GM21515 (cell line): ENCODE data around the gene B3GALT2.
A peak's percentile ranks its signal among the peaks of the same experiment; 100 is the strongest.

Source experiments
- ATAC-seq: cut with Tn5 transposase; IDR thresholded peaks from one replicate; pipeline ENCODE4 v1.9.1; 2021; ENCODE audit not compliant: unreplicated experiment

Gene B3GALT2

DNA sequence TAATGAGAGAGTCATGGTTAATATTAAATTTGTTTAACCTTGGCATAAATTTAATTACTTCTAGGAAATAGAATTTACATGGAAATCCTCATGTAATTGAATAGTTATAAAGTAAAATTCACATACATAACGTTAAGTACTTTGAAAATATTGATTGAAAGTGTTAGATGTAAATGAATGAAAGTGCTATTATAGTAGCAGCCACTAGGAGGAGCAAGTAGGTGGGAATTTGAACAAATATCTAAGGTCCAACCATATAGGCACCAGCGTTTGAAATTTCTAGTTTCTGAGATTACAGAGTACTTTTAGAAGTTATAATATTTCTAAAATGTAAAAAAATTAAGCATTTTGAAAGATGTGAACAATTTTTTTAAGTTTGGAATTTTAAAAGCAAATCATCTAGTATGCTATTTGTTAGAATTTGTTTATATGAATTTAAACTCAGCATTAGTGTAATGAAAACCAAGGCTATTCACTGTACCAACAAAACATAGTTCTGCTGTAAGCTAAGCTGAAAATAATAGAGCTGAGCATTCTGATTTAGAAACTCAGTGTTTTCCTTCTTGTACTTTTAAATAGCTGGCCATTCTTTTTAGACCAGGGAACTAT lies 3.3 kb downstream of the B3GALT2 start:
- ATAC-seq, result peak; percentile 66

DNA sequence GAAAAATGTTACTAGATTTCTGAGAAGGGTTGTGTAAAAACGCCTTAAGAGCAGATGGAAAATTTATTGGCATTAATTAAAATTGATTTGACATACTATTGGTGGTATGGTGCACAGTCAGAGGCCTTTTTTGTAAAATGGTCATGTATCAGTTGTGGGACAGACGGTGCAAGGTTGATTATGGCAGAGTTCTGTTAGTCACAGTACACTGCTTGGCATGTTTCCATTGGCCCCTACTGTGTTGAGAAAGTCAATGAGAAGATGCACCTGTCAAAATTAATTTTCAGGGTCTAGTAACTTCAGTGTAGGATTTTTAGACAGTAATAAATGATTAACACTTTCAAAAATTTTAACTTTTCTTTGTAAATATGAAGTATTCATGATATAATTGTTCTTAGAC lies 4.4 kb downstream of the B3GALT2 start:
- no peak for ATAC-seq

DNA sequence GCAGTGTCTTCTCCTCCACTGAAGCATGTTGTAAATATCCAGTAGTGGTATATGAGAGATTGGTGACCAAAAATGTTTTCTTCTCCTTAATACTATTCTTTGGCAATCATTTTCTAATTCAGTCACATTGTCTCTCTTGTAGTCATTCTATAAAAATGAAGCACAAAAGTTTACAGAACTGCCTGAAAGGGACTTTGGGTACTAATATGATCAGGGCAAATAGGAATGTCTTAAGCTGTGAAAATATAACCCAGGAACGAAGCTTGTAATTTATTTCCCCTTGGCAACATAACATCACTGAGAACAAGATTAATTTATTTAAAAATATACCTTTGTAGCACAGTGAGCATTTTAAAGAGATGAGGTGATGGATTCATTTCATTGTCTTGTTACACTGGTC lies 4.9 kb downstream of the B3GALT2 start:
- ATAC-seq, result no peak

DNA sequence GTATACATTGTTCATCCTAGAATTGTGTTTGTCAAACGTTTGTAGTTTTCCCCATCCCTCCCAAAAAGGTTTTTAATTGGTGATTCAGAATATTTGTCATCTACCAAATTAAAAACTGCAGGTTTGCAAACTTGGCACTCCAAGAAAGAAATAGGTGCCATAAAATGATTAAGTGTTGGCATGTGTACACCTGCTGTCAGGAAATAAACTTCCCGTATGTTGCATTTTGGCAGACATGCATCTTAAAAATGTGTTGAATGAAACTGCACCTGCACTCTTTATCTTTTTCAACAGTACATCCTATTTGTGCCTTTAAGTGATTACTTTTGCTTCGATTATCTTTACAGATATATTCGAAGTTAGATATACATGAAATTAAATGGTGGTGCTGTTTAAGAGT lies 7.3 kb downstream of the B3GALT2 start:
- no peak for ATAC-seq

DNA sequence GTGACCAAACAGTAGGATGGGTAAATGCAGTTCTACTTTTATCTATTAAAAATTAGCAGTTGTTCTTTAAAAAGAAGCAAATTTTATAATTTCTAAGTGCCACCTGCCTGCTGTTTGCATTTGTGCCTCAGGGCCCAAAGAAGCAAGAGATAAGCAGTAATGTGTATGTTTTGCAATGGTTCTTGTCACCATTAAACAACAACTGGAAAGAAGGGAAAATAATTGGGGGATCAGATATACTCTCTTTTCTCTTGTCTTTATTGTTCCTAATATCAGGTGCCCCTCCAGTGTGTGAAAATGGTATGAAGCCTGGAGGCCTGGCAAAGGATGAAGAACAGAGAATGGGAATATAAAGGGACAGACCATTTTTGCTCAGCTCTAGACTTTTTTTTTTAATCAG lies 9.6 kb downstream of the B3GALT2 start:
- no peak for ATAC-seq

DNA sequence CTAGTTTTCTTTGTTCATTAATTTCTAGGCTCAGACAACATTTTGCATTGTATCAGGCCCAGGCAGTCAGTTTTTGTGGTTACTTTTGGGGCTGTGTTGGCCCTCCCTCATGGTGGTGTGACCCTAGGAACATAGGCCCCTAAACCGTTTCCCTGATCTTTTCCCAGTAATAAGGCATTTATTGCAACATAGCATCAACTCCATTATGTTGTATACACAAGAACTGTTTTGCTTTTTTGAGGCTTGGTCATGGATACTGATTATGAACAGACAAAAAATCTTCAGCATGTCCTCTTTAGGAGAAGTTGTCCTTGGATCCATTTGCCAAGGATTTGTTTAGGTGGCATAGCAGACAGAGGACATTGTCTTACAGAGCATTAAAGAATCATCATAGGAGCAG lies 10.3 kb downstream of the B3GALT2 start:
- ATAC-seq, result no peak

DNA sequence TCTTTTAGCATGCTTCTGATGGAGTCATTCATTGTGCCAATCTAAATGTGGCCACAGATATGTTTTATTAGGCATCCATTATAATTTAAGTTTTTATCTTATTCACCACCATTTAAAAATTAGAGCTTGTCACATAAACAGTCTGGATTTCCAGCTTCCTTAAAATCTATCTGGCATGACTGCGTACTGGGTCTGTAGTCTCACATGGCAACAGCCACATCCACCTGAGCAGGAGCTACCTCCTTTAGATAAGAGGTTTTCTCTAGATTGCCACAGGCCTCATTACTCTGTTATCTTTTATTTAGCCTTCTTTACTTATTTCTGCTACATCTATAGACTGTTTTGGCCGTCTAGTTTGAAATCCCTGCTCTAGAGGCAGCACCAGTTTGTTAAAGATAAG lies 29.1 kb downstream of the B3GALT2 start:
- no peak for ATAC-seq

DNA sequence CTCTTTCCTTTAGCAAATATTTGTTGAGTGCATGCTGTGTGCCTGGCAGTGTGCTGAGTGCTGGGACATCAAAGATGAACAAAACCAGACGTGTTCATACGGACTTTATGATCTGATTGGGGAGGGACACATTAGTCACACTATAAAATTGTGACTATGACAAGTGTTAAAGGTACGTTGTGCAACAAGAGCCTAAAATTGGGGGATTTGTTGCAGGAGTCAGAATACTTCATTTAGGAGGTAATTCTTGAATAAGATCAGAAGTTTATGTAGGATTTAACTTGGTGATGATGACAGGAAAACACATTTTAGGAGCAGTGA lies 29.6 kb downstream of the B3GALT2 start:
- ATAC-seq, result no peak

DNA sequence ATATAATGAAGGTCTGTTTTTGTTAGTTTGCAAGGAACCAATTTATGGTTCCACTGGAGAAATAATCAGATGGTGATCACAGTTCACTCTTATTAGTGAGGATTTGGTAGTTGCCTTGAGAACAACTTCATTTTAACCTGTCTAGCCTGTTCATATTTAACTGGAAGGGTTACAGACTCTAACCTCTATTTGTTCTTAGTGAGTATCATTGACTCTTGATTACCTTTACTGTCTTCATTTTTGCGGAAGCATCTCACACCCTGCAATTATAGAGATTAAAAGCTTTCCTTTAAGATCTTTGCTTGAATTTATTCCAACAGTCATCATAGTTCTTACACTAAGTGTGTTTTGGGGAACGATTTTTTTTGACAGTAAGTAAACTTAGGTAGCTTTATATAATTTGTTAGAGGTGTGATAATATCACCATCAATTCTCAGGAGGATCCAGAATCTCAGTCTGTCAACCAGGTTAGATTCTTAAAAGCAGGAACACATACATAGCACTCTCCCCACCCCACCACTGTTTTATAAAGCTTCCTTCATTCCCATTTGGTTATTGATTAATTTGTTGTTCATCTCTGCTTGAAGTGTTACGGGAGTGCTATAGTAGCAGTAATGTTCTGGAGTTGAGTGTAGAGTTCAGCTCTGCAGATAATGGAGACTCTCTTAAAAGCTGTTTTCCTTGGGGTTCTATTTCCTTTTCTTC lies 30.1 kb downstream of the B3GALT2 start:
- no peak for ATAC-seq

DNA sequence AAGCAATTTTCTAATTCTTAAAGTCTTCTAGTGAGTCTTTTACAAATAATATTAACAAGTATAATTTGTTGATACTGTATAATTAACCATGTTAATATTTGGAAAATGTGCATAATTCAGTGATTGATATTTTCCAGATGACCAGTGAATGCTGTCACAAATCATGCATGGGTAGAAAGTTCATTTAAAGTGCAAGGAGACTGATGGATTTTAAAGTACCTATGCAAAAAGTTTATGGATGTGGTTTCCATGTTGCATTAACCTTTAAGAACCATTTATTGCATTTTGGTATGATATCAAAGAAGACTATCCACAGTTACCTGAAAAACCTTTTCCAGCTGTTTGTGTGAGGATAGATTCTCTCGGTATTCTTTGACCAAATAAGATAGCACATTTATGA lies 41.4 kb downstream of the B3GALT2 start:
- no peak for ATAC-seq

DNA sequence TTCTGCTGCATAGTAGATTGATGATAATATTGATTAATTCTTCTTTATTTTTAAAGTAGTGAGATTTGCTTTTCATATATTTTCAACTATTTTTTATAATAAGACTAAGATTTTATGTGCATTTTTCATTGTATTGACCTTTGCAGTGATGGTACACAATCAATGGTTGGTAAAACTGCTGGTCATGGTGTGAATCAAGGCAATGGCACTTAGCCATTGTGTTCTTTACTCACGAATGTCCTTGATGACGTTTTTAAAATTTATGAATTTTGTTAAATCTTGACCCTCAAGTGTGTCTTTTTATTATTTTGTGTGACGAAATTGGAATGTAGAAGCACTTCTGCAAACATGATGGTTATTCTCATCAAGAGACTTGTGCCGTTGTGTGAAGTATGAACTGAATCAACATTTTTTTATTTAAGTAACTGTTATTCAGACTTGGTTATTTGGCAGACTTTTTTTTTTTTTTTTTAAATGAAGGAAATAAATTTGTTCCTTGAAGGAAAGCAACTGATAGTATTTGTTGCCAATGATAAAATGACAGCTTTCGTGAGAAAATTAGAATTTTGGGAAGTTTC lies 42.0 kb downstream of the B3GALT2 start:
- no peak for ATAC-seq

DNA sequence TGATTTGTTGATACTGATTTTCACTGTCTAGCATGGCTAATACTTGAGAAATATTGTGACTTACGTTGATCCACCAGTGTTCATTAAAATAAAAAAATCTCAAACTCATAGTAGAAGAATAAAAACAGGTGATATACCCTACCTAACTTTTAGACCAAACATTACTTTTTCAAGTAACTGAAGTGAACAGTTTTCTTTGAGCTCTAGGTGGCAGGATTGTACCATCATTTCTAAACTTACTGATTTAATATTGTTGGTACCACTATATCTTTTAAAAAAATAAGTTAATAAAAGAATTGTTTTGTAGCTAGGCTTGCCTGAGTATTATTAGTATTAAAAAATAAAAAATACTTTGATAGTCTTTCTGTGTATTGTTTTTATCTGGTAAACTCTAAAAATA lies 43.1 kb downstream of the B3GALT2 start:
- ATAC-seq, result no peak

DNA sequence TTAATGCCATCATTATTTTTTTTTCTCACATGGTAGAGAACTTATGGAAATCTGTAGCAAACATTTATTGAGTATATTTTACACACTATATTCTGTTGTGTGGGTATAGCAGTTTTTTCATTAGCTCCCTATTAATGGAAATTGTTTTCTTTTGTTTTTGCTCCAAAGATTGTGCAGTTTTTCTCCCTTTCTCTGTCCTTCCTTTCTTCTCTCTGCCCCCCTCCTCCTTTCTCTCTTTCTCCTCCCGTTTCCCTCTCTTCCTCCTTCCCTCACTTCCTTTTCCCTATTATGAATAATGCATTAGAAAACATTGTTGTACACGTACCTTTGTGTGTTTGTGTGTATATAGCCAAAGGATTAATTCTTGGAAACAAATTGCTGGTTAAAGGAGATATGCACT lies 44.0 kb downstream of the B3GALT2 start:
- no peak for ATAC-seq

DNA sequence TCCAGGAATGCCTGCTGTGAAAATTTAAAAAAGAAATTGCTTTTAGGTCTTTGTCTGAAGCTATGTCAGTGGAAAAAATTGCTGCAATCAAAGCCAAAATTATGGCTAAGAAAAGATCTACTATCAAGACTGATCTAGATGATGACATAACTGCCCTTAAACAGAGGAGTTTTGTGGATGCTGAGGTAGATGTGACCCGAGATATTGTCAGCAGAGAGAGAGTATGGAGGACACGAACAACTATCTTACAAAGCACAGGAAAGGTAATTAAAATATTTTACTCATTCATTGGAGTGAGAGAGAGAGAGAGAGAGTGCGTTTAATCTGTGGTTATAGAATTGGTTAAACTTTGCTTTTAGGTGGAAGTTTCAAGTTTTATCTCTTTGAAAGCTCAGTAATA lies 44.6 kb downstream of the B3GALT2 start:
- ATAC-seq, result no peak

DNA sequence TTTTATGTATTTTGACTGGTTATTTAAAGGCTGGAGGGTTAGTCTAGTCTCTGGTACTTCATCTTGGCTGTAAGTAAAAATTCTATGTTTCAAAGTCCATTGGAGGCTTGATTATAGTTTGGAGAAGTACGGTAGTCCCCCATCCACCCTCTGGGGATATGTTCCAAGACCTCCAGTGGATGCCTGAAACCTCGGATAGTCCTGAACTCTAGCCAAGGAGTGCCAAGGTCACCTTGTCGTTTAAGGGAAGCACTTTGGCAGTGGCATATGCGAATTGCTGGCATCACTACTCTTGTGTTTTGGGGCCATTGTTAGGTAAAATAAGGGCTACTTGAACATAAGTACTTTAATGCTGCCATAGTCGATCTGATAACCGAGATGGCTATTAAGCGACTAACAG lies 46.2 kb downstream of the B3GALT2 start:
- ATAC-seq, result no peak

DNA sequence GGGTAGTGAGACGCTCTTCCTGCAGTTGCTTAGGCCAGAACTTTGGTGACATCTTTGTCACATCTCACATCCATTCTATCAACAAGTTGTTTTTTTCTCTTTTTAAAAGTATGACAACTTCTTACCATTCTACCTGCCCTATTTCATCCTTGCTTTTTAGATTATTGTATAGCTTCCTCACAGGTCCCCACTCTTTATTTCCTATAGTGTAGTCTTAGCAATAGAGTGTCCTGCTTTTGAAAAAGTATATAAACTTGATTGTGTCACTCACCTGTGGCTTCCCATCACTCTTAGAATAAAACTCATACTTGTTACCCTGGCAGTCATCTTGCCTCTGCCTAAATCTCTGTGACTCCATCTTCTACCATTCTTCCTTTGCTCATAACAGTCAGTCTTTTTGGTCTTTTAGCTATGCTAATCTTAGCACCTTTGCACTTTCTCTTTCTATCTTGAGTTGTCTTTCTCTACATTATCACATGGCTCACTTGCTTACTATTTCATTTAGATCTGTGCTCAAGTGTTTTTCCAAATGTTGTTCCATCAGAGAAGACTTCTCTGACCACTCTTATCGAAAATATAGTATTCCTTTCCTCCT lies 55.0 kb downstream of the B3GALT2 start:
- no peak for ATAC-seq
